Measurements from ENCODE around the gene PARM1.

- TF ChIP-seq, protein P1, sequence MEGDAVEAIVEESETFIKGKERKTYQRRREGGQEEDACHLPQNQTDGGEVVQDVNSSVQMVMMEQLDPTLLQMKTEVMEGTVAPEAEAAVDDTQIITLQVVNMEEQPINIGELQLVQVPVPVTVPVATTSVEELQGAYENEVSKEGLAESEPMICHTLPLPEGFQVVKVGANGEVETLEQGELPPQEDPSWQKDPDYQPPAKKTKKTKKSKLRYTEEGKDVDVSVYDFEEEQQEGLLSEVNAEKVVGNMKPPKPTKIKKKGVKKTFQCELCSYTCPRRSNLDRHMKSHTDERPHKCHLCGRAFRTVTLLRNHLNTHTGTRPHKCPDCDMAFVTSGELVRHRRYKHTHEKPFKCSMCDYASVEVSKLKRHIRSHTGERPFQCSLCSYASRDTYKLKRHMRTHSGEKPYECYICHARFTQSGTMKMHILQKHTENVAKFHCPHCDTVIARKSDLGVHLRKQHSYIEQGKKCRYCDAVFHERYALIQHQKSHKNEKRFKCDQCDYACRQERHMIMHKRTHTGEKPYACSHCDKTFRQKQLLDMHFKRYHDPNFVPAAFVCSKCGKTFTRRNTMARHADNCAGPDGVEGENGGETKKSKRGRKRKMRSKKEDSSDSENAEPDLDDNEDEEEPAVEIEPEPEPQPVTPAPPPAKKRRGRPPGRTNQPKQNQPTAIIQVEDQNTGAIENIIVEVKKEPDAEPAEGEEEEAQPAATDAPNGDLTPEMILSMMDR (IDR thresholded peaks at IDR 0.05): no peak
- no peak for TF ChIP-seq POLR2A (IDR thresholded peaks at IDR 0.05)
Observed at GRCh38 chr4:75056277-75056676, 123.4 kb downstream of the PARM1 start.
